NCI-H460 (cell line): Measurements from ENCODE around the gene RPS6KA2. TPM values are rescaled to one million over a fixed set of nuclear protein-coding genes. Genes with fewer than 3 reads are reported as not detected.

Experiments
- DNase-seq: peaks from one replicate; pipeline ENCODE4 v3.0.0-alpha.2; 2016; ENCODE audit warnings: low read depth; ENCODE audit errors: extremely low read depth
- total RNA-seq: library from RNA; depleted of rRNA; stranded (reverse); fragments of >200 nt; shearing (Covaris generic); gene quantifications from 2 replicates; pipeline ENCODE4 v1.2.3, GENCODE V29; 2014

The RPS6KA2 gene
- total RNA-seq, 1 experiment from 2014 or later: 6.7 TPM

- no peak for DNase-seq
Measured at GRCh38 chr6:166493427-166494100, 133.5 kb downstream of the RPS6KA2 start.

- DNase-seq: no peak
Measured at GRCh38 chr6:166492092-166492741, 134.8 kb downstream of the RPS6KA2 start.

- no peak for DNase-seq
Measured at GRCh38 chr6:166490671-166491500, 136.2 kb downstream of the RPS6KA2 start.

GRCh38 chr6:166489301-166490155, 137.5 kb downstream of the RPS6KA2 start:
- DNase-seq: no peak

DNA sequence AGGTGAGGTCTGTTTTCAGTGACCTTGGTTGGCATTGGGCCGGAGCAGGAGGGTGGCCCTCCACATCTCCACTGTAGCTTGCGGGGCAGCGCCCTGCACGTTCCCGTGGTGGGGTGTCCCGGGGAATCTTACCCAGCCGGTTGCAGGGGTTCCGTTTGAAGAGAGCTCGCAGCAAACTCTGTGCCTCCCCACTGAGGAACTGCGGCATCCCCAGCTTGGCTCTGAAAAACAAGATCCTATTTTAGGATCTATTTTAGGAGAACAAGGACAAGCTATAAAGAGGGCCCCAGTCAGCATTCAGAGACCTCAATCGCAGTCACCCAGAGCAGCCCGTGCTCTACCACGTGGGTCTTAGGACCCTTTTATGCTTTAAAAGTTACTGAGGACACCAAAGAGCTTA, 138.3 kb downstream of the RPS6KA2 start:
- no peak for DNase-seq

- DNase-seq: no peak
Measured at GRCh38 chr6:166488076-166488685, 138.9 kb downstream of the RPS6KA2 start.

DNA sequence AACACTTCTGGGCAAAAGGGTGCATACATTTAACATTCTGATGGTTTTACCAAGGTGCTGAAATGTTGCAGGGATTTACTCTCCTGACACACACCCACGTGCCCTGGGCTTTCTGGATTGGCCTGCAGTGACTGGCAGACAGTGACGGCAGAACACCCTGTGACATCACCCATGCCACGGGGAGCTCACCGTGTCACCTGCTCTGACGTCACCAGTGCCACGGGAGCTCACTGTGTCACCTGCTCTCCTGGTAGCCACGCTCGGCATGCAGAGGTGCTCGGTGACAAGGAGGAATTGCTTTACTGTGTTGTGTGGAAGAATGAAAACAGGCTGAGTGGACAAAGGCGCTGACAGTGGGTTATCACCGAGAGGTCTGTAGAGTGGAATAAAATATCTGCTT, 139.9 kb downstream of the RPS6KA2 start:
- no peak for DNase-seq

- no peak for DNase-seq
Measured at GRCh38 chr6:166486536-166486880, 140.5 kb downstream of the RPS6KA2 start.

DNA sequence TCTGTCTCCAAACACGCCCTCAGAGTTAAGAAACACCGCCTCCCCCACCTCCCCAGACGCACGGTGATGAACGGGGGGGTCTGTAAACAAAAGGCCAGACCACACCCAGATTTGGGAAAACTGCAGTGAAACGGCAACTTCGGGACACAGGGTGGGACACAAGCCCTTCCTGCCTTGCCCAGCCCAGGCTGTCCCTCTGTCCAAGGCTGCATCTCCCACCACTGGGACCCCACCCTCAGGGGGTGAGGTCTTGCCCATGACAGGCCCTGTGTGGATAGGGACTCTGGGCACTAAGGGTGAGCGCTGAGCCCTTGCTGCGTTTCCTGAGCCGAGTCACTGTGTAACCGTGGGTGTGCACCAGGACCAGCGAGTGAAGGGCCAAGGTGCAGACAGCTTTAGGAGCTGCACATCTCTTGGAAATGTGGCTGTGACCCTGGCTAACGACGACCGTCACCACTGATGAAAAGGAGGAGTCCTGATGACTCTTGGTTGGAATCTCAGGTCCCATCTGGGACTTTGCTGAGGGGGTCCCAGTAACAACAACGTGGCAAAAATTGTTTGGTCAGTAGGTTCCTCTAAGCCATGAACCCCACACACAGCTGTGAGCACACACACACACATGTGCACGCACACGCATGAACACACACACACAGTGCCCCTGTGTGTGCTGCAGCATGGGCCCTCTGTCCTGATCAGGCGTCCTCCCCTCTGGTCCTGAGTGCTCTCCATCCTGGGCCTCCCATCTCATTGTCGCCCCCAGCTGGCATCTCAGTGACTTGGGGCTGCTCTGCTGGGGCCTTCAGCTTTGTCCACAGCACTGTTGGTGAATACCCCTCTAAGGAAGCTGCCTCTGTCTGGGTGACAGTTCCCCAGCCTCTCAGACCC, 141.2 kb downstream of the RPS6KA2 start:
- DNase-seq: no peak

DNA sequence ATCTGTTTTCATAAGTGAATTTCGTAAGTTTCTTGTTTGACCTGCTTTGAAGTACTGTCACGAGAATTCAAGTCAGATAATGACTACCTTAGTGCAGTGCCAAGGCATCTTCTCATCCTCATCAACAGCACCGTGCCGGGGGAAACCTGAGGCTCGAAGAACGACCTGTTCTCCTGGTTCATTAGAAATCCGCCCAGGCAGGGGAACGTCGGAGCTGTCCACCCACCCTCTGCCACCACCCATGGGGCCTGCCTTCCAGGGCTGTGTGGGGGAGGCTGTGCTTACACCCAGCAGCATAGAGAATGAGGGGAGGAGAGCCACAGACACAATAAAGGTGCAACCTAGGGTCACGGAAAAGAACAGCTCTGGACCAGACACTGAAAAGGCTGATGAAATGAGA, 142.2 kb downstream of the RPS6KA2 start:
- DNase-seq: no peak

GRCh38 chr6:166483573-166484250, 143.3 kb downstream of the RPS6KA2 start:
- no peak for DNase-seq

- DNase-seq: no peak
Measured at GRCh38 chr6:166483026-166483425, 144.0 kb downstream of the RPS6KA2 start.

- no peak for DNase-seq
Measured at GRCh38 chr6:166478782-166479592, 148.1 kb downstream of the RPS6KA2 start.

DNA sequence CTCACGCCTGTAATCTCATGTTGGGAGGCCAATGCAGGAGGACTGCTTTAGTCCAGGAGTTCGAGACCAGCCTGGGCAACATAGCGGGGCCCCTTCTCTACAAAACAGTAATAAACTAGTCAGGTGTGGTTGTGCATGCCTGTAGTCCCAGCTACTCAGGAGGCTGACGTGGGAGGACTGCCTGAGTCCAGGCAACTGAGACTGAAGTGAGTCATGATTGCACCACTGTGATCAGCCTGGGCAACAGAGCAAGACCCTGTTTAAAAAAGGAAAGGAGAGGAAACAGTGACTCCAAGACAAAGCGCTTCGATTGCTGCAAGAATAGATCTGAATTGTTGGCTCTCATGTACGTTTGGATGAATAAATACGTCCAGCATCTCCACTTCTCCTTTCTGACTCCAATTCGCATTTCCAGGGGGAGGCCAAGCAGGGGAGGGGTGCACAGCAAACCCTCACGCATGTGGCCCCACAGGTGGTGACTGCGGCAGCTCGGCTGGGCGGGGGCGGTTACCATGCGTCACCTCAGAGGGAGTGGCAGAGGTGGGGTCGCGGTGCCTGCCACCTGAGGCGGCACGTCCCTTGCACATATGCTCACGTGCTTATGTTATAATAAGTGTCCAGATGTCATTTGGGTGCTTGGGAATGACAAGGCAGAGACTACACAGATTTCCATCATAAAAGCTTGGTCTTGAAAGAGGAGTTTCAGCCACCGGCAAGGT, 149.2 kb downstream of the RPS6KA2 start:
- no peak for DNase-seq

GRCh38 chr6:166476634-166477215, 150.3 kb downstream of the RPS6KA2 start:
- no peak for DNase-seq

GRCh38 chr6:166476061-166476591, 150.9 kb downstream of the RPS6KA2 start:
- no peak for DNase-seq
